HepG2 (cell line): ENCODE data around the gene ATRIP. TPM values are rescaled to one million over a fixed set of nuclear protein-coding genes. Genes with fewer than 3 reads are reported as not detected.

Experiments used
- CBX2 ChIP-seq, 2 experiments: fragments of 200-600 bp in 1 of 2; sonication (generic); formaldehyde crosslinking in 1 of 2; IDR thresholded peaks; 2 replicates each; pipeline versions ENCODE4 v1.7.0 to v1.8.1; 2018 to 2022; ENCODE audit warnings: low read depth in 2 of 2, low read length in 1 of 2, mild to moderate bottlenecking in 1 of 2, missing genetic modification reagents in 1 of 2
- GATAD2A ChIP-seq: IDR thresholded peaks from 2 replicates; pipeline ENCODE4 v1.6.1; 2016
- JUND ChIP-seq: sonication (generic); formaldehyde crosslinking; IDR thresholded peaks from 2 replicates; pipeline ENCODE4 v1.8.0; 2022; ENCODE audit warnings: mild to moderate bottlenecking, missing genetic modification reagents
- KDM5A ChIP-seq: fragments of 200-600 bp; sonication (generic); IDR thresholded peaks from 2 replicates; pipeline ENCODE4 v1.7.0; 2018; ENCODE audit warnings: antibody characterized with exemption, mild to moderate bottlenecking, low read length, borderline replicate concordance
- MAFK ChIP-seq, 2 experiments: IDR thresholded peaks in 1 of 2; conservative IDR thresholded peaks in 1 of 2; 2 replicates each; pipeline ENCODE4 v1.6.1; 2011; ENCODE audit warnings: improper control_type of control experiment in 2 of 2, low read length in 2 of 2
- PPARG ChIP-seq: conservative IDR thresholded peaks from 2 replicates; pipeline ENCODE4 v1.6.1; 2016; ENCODE audit warnings: missing biosample characterization, missing genetic modification reagents
- SYNCRIP ChIP-seq: fragments of 200-400 bp; formaldehyde crosslinking; IDR thresholded peaks from 2 replicates; pipeline ENCODE4 v1.6.1; 2018; ENCODE audit warnings: mild to moderate bottlenecking, low read depth, low read length; ENCODE audit not compliant: insufficient read depth
- TCF12 ChIP-seq, 2 experiments: fragments of 450-650 bp in 1 of 2; sonication (generic) in 1 of 2; formaldehyde crosslinking in 1 of 2; IDR thresholded peaks; 2 replicates each; pipeline versions ENCODE4 v1.6.1 to v1.8.0; 2017 to 2022; ENCODE audit warnings: antibody characterized with exemption in 1 of 2, mild to moderate bottlenecking in 1 of 2, missing genetic modification reagents in 1 of 2, moderate library complexity in 1 of 2
- TMF1 ChIP-seq: sonication (generic); formaldehyde crosslinking; IDR thresholded peaks from 2 replicates; pipeline ENCODE4 v1.8.1; 2022; ENCODE audit warnings: low read depth, missing genetic modification reagents
- ZMYM3 ChIP-seq: sonication (generic); formaldehyde crosslinking; IDR thresholded peaks from 2 replicates; pipeline ENCODE4 v1.5.1; 2020; ENCODE audit warnings: mild to moderate bottlenecking, missing genetic modification reagents
- ZNF12 ChIP-seq: sonication (generic); formaldehyde crosslinking; IDR thresholded peaks from 2 replicates; pipeline ENCODE4 v1.5.0; 2020; ENCODE audit warnings: missing genetic modification reagents
- ZNF160 ChIP-seq: sonication (generic); formaldehyde crosslinking; IDR thresholded peaks from 2 replicates; pipeline ENCODE4 v1.8.0; 2022; ENCODE audit warnings: mild to moderate bottlenecking, inconsistent platforms, missing genetic modification reagents
- ZNF282 ChIP-seq: fragments of 450-650 bp; IDR thresholded peaks from 2 replicates; pipeline ENCODE4 v1.6.1; 2018; ENCODE audit not compliant: partially characterized antibody
- ZNF33B ChIP-seq: sonication (generic); formaldehyde crosslinking; IDR thresholded peaks from 2 replicates; pipeline ENCODE4 v1.5.1; 2020; ENCODE audit warnings: mild to moderate bottlenecking, missing genetic modification reagents
- ZNF496 ChIP-seq: sonication (generic); formaldehyde crosslinking; IDR thresholded peaks from 2 replicates; pipeline ENCODE4 v1.8.1; 2023; ENCODE audit warnings: mild to moderate bottlenecking, moderate library complexity, missing genetic modification reagents; ENCODE audit not compliant: insufficient replicate concordance
- ZNF546 ChIP-seq: sonication (generic); formaldehyde crosslinking; conservative IDR thresholded peaks from 2 replicates; pipeline ENCODE4 v1.8.1; 2023; ENCODE audit warnings: mild to moderate bottlenecking, missing genetic modification reagents
- ZNF772 ChIP-seq: sonication (generic); formaldehyde crosslinking; IDR thresholded peaks from 2 replicates; pipeline ENCODE4 v1.5.0; 2020; ENCODE audit warnings: mild to moderate bottlenecking, missing genetic modification reagents
- polyA plus RNA-seq, 8 experiments: library from polyadenylated mRNA; depleted of rRNA in 3 of 8; stranded (reverse) in 7 of 8; unstranded in 1 of 8; fragments of >200 nt; fragmentation: Illumina TruSeq in 4 of 8; extraction: Trizol in 4 of 8; gene quantifications; 2 replicates each; pipeline versions ENCODE4 v1.2.1 to v1.2.3, GENCODE V29; 2011 to 2016; ENCODE audit warnings: low read depth in 4 of 8, missing spikeins in 1 of 8, mixed read lengths in 1 of 8; ENCODE audit not compliant: insufficient read depth in 1 of 8
- total RNA-seq, 5 experiments: library from RNA; depleted of rRNA; stranded (reverse); fragments of >200 nt; fragmentation: Illumina TruSeq; extraction: Trizol; gene quantifications; 2 replicates each; pipeline ENCODE4 v1.2.3, GENCODE V29; 2016; ENCODE audit warnings: low read depth in 1 of 5
- TF ChIP-seq, protein P1 (sequence below): sonication (generic); formaldehyde crosslinking; IDR thresholded peaks from 2 replicates; pipeline ENCODE4 v1.5.1; 2020; ENCODE audit warnings: mild to moderate bottlenecking, missing genetic modification reagents, moderate library complexity
- TF ChIP-seq, protein P2 (sequence below): sonication (generic); formaldehyde crosslinking; IDR thresholded peaks from 2 replicates; pipeline ENCODE4 v1.8.0; 2022; ENCODE audit warnings: missing genetic modification reagents, mild to moderate bottlenecking, moderate library complexity, borderline replicate concordance
- TF ChIP-seq, protein P3 (sequence below): sonication (generic); formaldehyde crosslinking; IDR thresholded peaks from 2 replicates; pipeline ENCODE4 v1.4.0; 2020; ENCODE audit warnings: missing genetic modification reagents

The ATRIP gene
- total and polyA plus RNA-seq, 2 of the 13 experiments (the other 11 are each of a cell fraction or from before 2014, with no cell fraction given): 5.1 to 12.5 TPM

DNA sequence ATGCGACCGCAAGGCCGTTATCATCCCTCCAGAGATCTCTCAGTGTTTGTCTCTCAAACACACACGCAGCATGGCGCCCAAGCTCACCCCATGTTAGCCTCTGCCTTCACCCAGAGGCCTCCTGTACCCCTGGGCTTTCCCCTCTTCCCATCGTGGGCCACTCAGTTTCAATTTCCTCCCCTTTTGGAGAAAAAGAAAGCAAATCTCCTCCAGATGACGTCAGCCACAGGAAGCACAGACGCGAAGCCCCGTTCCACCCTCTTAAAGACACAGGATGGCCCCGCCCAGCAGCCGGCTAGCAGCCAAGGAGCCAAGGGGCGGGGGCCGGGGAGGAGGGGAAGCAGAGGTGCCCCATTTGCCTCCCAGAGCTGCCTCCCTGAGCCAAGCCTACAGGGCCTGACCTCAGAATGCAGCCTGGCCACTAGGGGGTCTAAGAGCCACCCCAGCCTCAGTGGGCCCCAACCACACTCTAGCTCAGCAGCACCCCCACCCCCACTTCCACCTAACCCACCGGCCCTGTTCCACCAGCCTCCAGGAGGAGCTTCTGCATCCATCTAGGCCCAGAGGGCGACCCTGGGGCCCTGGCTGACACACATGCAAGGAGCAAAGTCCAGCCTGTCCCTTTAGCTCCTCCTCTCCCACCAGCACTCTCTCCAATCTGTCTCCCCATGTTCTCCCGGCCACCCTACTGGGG lies 26.5 kb downstream of the ATRIP start (continued):
- TF ChIP-seq, protein P1, sequence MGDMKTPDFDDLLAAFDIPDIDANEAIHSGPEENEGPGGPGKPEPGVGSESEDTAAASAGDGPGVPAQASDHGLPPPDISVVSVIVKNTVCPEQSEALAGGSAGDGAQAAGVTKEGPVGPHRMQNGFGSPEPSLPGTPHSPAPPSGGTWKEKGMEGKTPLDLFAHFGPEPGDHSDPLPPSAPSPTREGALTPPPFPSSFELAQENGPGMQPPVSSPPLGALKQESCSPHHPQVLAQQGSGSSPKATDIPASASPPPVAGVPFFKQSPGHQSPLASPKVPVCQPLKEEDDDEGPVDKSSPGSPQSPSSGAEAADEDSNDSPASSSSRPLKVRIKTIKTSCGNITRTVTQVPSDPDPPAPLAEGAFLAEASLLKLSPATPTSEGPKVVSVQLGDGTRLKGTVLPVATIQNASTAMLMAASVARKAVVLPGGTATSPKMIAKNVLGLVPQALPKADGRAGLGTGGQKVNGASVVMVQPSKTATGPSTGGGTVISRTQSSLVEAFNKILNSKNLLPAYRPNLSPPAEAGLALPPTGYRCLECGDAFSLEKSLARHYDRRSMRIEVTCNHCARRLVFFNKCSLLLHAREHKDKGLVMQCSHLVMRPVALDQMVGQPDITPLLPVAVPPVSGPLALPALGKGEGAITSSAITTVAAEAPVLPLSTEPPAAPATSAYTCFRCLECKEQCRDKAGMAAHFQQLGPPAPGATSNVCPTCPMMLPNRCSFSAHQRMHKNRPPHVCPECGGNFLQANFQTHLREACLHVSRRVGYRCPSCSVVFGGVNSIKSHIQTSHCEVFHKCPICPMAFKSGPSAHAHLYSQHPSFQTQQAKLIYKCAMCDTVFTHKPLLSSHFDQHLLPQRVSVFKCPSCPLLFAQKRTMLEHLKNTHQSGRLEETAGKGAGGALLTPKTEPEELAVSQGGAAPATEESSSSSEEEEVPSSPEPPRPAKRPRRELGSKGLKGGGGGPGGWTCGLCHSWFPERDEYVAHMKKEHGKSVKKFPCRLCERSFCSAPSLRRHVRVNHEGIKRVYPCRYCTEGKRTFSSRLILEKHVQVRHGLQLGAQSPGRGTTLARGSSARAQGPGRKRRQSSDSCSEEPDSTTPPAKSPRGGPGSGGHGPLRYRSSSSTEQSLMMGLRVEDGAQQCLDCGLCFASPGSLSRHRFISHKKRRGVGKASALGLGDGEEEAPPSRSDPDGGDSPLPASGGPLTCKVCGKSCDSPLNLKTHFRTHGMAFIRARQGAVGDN (CRISPR knock-in tag): peak; percentile 96
- TF ChIP-seq ZNF496 (CRISPR knock-in tag) (no peak), ZNF160 (CRISPR knock-in tag) (no peak; the same call in 1 of the 2 replicates), TCF12 (IDR thresholded peaks at IDR 0.05) (no peak), TCF12 (CRISPR knock-in tag; IDR thresholded peaks at IDR 0.05) (no peak), ZNF33B (no peak), ZMYM3 (CRISPR knock-in tag) (no peak; the same call in none of the 2 replicates), MAFK (conservative IDR thresholded peaks at IDR 0.05 in 1 of 2, IDR thresholded peaks at IDR 0.05 in 1 of 2; ENCODE audit: low read length in 2 of 2) (no peak), JUND (peak; percentile 31; the same call in 1 of the 2 replicates), PPARG (CRISPR knock-in tag) (0 out of 2 replicates have a peak, but pooled peaks have one; percentile 23), ZNF546 (CRISPR knock-in tag) (no peak; the same call in 1 of the 2 replicates), ZNF282 (no peak), GATAD2A (CRISPR knock-in tag) (peak; percentile 71; the same call in 1 of the 2 replicates), ZNF12 (CRISPR knock-in tag) (no peak), SYNCRIP (no peak), KDM5A (peak; percentile 29; the same call in 1 of the 2 replicates), ZNF772 (CRISPR knock-in tag) (no peak), CBX2 (IDR thresholded peaks at IDR 0.05; ENCODE audit: low read depth, low read length) (no peak), CBX2 (CRISPR knock-in tag; IDR thresholded peaks at IDR 0.05; ENCODE audit: low read depth) (no peak), TMF1 (no peak)
- TF ChIP-seq, protein P2, sequence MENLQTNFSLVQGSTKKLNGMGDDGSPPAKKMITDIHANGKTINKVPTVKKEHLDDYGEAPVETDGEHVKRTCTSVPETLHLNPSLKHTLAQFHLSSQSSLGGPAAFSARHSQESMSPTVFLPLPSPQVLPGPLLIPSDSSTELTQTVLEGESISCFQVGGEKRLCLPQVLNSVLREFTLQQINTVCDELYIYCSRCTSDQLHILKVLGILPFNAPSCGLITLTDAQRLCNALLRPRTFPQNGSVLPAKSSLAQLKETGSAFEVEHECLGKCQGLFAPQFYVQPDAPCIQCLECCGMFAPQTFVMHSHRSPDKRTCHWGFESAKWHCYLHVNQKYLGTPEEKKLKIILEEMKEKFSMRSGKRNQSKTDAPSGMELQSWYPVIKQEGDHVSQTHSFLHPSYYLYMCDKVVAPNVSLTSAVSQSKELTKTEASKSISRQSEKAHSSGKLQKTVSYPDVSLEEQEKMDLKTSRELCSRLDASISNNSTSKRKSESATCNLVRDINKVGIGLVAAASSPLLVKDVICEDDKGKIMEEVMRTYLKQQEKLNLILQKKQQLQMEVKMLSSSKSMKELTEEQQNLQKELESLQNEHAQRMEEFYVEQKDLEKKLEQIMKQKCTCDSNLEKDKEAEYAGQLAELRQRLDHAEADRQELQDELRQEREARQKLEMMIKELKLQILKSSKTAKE: no peak
- TF ChIP-seq, protein P3, sequence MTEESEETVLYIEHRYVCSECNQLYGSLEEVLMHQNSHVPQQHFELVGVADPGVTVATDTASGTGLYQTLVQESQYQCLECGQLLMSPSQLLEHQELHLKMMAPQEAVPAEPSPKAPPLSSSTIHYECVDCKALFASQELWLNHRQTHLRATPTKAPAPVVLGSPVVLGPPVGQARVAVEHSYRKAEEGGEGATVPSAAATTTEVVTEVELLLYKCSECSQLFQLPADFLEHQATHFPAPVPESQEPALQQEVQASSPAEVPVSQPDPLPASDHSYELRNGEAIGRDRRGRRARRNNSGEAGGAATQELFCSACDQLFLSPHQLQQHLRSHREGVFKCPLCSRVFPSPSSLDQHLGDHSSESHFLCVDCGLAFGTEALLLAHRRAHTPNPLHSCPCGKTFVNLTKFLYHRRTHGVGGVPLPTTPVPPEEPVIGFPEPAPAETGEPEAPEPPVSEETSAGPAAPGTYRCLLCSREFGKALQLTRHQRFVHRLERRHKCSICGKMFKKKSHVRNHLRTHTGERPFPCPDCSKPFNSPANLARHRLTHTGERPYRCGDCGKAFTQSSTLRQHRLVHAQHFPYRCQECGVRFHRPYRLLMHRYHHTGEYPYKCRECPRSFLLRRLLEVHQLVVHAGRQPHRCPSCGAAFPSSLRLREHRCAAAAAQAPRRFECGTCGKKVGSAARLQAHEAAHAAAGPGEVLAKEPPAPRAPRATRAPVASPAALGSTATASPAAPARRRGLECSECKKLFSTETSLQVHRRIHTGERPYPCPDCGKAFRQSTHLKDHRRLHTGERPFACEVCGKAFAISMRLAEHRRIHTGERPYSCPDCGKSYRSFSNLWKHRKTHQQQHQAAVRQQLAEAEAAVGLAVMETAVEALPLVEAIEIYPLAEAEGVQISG (CRISPR knock-in tag): peak; percentile 62; the same call in 1 of the 2 replicates
